Forelimb muscle (tissue), 1 donor: ENCODE data around the gene ZNRF3. TPM values are rescaled to one million over a fixed set of nuclear protein-coding genes. Genes with fewer than 3 reads are reported as not detected.
"Not testable (repeated sequence)": the region's sequence is repeated elsewhere in the genome, so short reads cannot be mapped to it uniquely, and the experiment has no call there.

Experiments
- DNase-seq: peaks from one replicate; pipeline ENCODE4 v3.0.0-alpha.2; 2013; ENCODE audit warnings: low read depth
- polyA plus RNA-seq: library from polyadenylated mRNA; unstranded; fragments of 120-200 nt; gene quantifications from one replicate; pipeline ENCODE4 v1.2.1, GENCODE V29; 2013; ENCODE audit not compliant: insufficient read length

ZNRF3 gene
- polyA plus RNA-seq, 1 donor, result 9.7 TPM

DNA sequence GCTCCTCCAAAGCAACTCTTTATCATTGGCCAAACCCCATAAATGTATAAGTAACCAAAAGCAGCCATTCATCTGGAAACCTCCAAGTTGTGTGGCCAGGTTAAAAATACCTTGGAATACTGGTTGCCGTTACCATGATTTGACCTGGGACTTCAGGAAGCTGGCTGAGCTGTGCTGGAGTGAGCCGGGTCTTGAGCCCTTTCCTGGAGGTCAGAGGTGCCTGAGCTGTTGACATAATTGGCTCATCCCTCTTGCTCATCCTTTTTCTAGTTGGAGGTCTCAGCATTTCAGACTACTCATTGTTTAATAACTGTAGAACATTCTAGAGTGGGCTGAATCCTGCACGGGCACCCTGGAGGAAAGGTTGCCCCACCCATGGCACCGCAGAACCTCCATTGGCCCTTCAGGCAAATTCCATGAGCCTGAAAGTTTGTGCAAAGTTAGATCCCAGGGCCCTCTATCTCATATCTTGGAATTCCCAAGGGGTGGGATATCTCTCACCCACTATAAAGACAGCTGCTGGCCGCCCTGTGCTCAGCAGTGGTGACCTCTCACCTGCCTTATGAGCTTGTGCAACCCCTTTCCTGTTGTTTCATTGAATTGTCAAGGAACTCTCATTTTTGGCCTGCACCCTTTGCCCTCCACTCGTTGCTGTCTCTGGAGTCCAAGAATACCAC, 101.2 kb downstream of the ZNRF3 start:
- no peak for DNase-seq

DNA sequence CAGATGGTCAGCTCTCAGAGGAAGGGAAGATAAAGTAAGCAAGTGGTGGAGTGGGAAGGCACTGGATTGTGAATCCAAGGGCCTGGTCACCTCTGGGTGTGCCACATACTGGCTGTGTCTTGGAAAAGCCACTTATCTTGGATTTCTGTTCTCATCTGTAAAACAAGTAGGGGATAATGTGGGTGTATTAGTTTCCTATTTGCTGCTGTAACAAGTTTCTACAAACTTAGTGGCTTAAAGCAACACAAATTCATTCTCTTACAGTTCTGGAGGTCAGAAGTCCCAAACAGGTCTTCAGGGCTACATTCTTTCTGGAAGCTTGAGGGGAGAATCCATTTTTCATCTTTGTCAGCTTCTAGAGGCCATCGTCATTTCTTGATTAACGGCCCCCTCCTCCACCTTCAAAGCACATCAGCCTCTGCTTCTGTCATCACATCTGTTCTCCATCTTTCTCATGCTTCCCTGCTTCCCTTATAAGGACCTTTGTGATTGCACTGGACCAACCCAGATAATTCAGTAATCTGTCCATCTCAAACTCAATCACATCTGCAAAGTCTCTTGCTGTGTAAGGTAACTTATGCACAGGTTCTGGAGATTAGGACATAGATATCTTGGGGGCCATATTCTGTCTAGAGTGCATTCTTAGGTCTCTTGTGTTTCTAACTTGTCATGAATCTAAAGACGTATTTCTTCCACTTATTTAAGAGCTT, 102.4 kb downstream of the ZNRF3 start:
- no peak for DNase-seq

DNA sequence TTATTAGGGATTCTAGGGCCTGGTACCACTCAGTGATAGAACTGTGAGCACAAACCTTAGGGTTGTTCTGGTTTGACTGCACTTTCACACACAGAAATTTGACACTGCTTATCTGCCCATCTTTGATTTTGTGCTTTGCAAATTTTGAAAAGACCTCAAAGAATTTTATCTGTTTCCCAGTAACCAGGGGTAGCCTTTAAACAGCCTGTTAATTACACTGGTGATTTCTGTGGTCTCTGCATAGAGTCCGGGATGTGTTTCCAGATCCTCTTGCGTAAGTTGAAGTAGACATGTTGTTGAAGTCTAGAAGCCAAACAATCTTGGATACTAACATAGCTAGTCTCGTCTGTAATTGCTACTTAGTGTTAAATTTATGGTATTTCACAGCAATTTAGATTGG, 103.0 kb downstream of the ZNRF3 start:
- DNase-seq, result no peak

DNA sequence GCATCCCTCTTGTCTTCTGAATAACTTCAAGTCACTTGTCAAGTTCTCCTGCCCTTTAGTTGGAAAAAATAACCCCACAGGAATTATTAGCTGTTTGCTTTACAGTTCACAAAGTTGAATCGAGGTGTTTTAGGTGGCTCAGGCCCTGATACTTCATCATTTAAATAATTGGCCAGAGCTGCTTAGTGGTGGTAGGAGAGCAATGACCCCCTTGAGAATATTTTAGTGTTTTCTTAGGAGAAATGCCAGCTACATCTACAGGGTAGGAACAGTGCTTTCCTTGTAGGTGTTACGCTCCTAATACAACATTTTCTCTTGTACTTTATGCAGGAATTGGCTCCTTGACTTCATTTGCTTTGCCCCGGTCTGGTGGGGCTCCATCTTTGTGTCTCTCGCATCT, 105.1 kb downstream of the ZNRF3 start:
- DNase-seq, result no peak

DNA sequence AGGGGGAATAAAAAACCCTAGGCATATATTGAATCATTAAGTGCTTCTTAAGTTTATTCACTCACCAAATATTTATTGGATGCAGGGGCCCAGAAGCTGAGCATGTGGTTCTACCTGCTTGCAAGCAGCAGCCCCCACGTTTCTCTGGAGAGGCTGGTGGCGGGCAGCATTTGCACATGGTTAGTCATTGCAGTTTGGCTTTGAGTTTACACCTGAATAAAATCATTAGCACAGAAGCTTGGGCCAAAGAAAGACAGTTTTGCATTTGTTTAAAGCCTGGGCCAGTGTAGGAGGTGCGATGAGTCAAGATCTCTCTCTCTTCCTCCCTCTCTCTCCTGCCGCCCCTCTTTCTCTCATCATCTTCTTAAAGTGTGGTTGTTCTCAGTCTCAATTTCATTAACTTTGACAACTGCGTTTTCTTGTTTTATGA, 105.7 kb downstream of the ZNRF3 start:
- no peak for DNase-seq

DNA sequence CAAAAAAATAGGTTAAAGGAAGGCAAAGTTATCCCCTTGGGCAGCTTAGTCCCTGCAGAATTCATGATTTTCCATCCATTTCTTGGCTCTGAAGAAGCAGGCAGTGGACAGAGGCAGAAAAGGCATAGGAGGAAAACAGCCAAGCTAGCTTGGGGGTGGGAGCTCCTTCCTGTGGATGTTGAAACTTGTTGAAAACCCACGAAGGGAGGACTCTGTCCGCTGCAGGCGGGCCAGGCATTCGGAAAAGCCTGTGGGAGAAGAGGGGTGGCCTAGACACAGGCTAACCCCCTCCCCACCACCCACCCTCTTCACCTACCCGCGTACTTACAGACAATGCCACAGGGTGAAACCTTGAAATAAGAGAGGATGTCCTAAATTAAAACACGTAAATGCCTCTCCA, 106.1 kb downstream of the ZNRF3 start:
- no peak for DNase-seq

DNA sequence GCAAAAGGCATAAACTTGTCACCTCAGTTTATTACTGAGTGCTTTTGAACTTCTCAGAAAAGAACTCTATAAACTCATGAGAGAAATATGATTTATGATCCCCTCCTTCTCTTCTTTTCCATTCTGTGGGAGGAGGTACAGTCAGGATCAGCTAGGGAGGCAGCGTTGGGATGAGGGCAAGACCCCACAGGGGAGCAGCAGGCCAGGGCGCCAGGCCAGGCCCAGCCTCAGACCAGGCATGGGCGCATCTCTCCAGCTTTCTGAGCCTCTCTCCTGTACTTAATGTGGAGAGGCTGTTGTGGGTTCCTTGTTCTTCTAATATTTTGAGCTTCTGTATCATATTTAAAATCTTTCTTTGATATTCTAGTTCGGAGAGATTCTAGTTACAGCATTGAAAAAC, 106.5 kb downstream of the ZNRF3 start:
- no peak for DNase-seq

DNA sequence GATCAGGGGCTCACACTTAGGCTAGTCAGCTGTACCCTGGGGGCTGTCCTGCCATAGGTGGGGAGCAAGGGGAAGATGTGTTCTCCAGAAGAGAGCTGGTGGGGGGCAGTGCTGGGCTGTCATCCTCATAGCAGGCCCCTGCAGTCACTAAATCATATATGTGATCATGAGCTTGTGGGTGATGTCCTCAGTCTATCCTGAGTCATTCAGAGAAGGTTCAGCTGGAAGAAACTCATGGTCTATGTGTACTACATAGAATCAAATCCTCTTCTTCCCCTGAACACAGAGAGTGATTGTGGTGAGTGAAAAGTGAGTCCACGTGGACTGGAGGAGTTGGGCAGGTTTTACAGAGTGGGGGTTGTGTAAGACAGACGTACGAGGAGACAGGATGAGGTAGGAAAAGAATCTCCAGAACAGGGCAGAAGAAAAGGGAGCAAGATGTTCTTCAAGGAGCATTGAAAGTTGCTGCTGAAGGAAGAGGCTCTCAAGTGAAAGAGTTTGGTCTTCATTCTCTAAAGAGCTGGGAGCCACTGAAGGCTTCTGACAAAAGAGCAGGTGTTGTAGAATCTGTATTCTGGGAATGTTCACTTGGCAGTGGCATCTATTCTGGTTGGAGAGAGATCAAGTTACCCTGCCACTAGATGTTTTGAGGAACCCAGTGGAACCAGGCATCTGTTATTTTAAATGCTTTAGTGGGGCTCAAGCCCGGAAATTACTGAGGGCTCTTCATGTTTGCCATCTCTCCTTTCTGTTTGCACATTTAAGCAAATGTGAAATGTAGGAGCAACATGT, 109.4 kb downstream of the ZNRF3 start:
- no peak for DNase-seq

DNA sequence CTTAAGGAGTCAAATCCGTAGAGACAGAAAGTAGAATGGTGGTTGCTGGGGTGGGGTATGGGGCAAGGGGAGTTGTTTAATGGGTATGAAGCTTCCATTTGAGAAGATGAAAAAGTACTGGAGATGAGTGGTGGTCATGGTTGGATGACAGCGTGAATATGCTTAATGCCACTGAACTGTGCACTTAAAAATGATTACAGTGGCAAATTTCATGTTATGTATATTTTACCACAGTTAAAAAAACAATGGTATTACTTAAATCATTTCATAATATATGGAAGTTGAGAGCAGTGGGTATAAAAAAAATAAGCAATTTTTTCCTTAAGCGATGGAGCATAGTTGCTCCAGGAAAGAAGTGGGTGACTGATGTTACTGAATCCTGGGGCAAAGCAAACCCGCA, 111.2 kb downstream of the ZNRF3 start:
- DNase-seq, result no peak

DNA sequence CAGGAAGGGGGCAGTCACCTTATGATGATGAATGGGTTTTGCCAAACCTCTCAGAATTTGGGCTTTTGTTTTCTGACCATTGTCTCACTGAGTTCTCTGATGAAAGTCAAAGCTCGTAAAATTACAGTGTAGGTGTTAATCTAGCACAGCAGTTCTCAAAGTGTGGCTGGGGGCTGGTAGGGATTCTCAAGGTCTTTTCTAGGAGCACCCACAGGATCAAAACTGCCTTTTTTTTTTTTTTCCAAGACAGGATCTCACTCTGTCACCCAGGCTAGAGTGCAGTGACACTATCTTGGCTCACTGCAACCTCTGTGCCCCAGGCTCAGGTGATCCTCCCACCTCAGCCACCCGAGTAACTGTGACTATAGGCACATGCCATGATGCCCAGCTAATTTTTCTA, 112.2 kb downstream of the ZNRF3 start:
- no peak for DNase-seq

DNA sequence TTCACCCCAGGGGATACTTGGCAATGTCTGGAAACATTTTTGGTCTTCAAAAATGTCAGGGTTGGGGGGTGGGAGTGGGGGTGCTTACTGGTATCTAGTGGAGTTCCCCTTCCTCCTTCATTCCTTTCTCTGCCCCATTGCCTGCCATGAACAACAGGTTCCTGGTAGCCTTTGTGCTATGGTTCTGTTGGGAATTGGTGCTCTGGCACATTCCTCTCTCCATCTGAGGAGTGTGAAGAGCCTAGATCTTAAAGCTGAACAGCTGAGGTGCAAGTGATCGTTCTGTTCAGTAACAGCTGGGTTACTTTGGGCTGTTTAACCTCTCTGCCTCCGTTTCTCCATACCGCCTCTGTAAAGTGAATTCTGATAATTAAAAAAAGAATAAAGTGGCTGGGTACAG, 114.0 kb downstream of the ZNRF3 start:
- DNase-seq, result no peak

DNA sequence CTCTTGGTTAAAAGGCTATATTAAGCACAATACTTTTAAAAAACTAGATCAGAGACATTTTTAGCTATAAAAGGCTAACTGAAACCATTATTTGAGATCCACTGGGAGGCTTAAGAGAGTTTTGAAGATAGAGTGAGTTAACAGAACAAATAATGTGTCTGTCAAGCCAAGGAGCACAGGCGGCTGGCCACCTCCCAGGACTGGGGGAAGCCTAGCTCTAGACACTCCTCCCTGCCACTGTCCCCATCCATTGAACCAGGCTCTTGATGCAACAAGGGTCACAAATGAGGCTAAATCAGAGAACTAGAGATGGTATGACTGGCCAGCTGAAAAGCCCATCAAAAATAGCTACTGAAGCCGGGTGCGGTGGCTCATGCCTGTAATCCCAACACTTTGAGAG, 115.3 kb downstream of the ZNRF3 start:
- no peak for DNase-seq

DNA sequence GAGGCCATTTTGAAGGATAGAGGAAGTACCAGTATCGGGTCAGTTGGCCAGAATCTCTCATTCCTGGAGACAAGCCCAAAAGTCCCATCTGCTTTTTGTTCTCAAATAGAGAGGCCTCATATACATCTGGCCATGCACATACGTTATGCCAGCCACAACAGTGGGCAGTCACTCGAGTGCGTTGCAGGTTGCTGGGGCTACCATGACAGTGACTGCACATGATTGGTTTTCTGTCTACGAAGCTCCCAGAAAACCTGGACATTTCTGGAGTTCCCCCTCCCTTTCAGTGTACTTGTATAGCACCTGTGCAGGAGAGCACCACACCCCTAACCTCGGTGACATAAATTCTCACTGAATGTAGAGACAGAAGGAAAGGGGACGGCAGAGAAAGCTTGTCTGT, 116.1 kb downstream of the ZNRF3 start:
- DNase-seq, result no peak

DNA sequence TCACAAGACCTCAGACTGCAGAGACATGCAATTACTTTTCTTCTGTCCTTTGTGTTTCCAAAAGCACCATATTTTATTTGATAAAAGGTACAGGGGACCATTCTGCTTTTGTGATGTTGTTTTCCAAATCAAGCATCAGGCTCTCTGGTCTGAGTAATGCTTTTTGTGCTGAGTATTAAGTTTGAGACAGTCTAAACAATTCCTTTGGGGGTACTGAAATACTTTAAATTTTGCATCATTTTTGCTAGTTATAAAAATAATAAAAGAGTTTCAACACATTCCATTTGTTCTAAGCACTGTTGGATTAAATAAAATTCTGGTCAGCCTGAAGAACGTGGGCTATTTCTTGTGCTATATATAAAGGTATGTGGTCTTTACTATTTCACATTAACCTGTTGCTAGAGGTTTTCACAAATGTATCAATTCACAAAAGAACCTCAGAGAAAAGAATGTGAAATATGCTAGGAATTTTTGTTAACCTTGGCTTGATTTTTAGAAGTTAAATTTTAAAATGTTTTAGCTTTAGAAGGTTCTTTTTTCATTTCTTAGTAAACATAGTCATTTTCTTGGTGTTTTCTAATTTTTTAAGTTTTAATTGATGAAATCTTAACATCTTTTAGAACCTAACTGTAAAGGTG, 116.7 kb downstream of the ZNRF3 start:
- DNase-seq, result no peak

DNA sequence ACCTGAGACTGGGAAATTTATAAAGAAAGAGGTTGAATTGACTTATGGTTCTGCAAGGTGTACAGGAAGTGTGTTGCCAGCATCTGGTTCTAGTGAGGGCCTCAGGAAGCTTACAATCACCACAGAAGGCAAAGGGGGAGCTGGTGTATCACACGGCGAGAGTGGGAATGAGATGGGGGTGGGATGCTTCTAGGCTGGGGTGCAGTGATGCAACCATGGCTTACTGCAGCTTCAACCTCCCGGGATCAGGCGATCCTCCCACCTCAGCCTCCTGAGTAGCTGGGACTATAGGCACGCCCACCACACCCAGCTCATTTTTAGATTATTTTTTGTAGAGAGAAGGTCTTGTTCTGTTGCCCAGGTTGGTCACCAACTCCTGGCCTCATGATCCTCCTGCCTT, 117.3 kb downstream of the ZNRF3 start:
- no peak for DNase-seq

DNA sequence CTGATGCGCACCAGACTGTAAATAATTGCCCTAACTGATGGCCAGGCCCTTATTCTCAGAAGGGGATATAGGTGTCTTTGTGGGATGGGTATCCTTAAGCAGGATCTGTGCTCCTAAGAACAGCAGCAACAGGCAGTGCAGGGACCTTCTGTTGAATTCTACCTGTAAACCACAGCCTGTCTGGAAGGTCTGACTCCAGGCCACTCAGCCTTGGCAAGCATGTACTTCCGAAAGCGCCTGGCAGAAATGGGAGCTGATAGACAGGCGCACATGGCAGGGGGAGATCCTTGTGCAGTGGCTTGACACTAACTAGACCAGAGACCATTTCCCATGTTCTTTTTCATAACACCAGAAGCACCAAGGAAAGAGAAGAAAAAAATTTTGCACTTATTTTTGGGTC, 119.2 kb downstream of the ZNRF3 start:
- DNase-seq, result no peak

DNA sequence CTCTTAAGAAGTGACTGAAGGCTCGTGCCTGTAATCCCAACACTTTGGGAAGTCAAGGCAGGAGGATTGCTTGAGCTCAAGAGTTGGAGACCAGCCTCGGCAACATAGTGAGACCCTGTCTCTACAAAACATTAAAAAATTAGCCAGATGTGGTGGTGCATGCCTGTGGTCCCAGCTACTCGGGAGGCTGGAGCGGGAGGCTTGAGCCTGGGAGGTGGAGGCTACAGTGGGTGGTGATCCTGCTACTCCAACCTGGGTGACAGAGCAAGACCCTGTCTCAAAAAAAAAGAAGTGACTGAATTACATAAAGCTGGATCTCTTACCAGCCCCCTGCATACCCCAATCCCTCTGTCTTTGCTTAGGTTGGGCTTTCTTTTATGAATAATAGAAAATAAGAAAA, 120.2 kb downstream of the ZNRF3 start:
- no peak for DNase-seq

DNA sequence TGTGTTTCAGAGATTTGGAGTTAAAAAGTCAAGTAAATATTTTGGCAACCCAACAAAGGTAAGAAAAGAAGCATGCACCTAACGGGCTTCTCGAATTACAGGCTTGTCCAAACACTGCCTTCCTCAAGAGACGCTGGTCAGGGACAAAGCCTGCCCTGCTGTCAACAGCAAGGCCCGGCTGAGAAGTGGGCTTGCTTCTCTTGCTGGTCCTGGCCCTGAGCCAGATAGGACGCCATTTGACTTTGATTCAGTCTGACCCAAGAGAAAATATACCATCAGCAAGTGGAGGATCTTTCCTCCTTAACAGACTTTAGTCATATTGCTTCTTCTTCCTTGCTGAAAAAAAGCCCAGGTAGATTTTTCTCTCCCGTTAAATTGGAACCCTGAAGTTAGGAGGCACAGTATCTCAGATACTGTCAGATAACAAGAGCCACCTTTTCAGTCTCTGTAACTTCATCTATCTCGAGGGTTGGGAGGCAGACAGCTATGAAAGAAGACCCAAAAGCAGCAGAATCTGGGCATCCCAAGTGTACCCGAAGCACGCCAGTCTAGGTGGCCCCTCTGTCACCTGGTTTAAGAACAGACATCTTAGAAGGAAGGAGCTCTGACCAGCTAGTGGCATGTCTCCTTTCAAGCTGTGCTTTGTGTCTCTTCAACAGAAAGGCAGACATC, 120.7 kb downstream of the ZNRF3 start:
- no peak for DNase-seq

DNA sequence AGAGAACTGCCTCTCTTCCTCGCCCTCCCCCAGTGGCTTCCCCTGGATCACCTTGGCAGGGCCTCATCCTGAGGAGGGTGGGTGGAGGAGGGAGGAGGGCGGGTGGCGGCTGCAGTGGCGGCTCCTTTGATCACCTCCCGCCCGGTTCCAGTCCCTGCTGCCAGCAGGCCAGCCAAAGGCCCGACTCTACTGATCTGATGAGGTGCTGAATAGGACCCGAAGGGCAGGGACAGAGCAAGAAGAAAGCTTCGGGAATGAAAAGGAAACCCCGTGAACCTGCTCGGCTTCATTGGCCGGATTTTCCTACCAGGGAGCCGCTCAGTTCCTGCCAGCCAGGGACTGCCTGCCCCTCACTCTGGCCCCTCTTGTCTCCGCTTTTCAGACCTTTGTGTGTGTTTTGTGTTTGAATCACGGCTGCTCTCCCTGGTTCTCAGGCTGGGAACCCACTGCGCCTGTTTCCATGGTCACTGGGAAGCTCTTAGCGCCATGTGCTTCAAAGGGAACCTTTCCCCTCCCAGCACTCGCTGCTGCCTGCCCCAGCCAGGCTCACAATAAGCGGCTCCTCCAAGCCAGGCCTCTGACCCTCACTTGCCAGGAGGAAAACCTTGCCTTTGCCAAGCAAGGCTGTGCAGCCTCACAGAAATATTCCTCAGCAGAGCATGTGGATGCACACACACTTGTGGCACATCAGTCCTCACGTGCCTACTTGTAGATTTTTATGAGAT, 121.4 kb downstream of the ZNRF3 start:
- DNase-seq, result no peak

DNA sequence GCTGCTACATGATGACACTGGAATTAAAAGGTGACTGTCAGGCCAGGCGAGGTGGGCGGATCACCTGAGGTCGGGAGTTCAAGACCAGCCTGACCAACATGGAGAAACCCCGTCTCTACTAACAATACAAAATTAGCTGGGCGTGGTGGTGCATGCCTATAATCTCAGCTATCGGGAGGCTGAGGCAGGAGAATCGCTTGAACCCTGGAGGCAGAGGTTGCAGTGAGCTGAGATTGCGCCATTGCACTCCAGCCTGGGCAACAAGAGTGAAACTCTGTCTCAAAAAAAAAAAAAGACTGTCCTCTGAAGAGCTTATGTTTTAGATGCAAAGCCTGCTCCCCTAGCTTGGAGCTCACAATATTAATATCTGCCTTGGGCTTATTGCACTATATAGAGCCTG, 122.4 kb downstream of the ZNRF3 start:
- DNase-seq, result not testable (repeated sequence)

DNA sequence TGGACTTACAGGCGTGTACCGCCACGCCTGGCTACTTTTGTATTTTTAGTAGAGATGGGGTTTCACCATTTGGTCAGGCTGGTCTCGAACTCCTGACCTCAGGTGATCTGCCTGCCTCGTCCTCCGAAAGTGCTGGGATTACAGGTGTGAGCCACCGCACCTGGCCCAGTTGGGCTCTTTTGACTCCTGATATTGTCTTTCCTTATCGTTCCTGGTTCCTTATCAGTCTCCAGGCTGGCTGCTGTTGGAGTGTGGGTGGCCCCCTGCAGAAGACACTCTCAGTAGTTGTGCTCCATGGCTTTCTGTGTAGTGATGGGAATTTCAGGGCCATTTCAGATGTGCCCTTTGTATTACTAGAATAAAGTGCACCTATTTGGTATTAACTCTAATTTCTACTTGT, 123.0 kb downstream of the ZNRF3 start:
- no peak for DNase-seq
